Astrocyte (in vitro differentiated cells and primary cell): ENCODE results near the gene KCNG2. TPM values are rescaled to one million over a fixed set of nuclear protein-coding genes. Genes with fewer than 3 reads are reported as not detected.

Source experiments
- DNase-seq: peaks from one replicate; pipeline ENCODE4 v3.0.0-alpha.2; 2010; ENCODE audit warnings: low read depth
- FAIRE-seq: peaks from 2 replicates; lab custom pipeline; 2011; peaks lifted over from hg19 to GRCh38; lab: Jason Lieb, UNC
- H2AFZ ChIP-seq: 2 replicates; pipeline ENCODE4 v1.6.0; 2012; ENCODE audit warnings: low read depth, low read length, inconsistent platforms
- H3K27ac ChIP-seq: 2 replicates; pipeline ENCODE4 v1.5.1; 2011; ENCODE audit warnings: low read depth, low read length, inconsistent platforms
- H3K27me3 ChIP-seq: 2 replicates; pipeline ENCODE4 v1.6.0; 2011; ENCODE audit warnings: low read length, inconsistent platforms; ENCODE audit not compliant: insufficient read depth
- H3K36me3 ChIP-seq: 2 replicates; pipeline ENCODE4 v1.5.1; 2011; ENCODE audit warnings: low read length, inconsistent platforms; ENCODE audit not compliant: insufficient read depth
- H3K4me1 ChIP-seq: 2 replicates; pipeline ENCODE4 v1.5.1; 2011; ENCODE audit warnings: low read length, inconsistent platforms; ENCODE audit not compliant: insufficient read depth
- H3K4me2 ChIP-seq: 2 replicates; pipeline ENCODE4 v1.6.0; 2012; ENCODE audit warnings: low read length, inconsistent platforms
- H3K4me3 ChIP-seq: 2 replicates; pipeline ENCODE4 v1.5.1; 2011; ENCODE audit warnings: low read depth, mild to moderate bottlenecking, low read length, inconsistent platforms; ENCODE audit not compliant: insufficient read depth
- H3K79me2 ChIP-seq: 2 replicates; pipeline ENCODE4 v1.6.0; 2012; ENCODE audit warnings: mild to moderate bottlenecking, low read length, inconsistent platforms; ENCODE audit not compliant: insufficient read depth
- H3K9ac ChIP-seq: 2 replicates; pipeline ENCODE4 v1.6.0; 2012; ENCODE audit warnings: mild to moderate bottlenecking, low read length, inconsistent platforms
- H3K9me3 ChIP-seq: 2 replicates; pipeline ENCODE4 v1.5.1; 2012; ENCODE audit warnings: low read depth, mild to moderate bottlenecking, low read length, inconsistent platforms; ENCODE audit not compliant: insufficient read depth
- H4K20me1 ChIP-seq: 2 replicates; pipeline ENCODE4 v1.6.0; 2012; ENCODE audit warnings: low read length, inconsistent platforms; ENCODE audit not compliant: insufficient read depth
- H3K27ac Mint-ChIP-seq: one replicate; pipeline ENCODE4 v1.8.0; 2021; ENCODE audit warnings: mild to moderate bottlenecking, mixed read lengths; ENCODE audit not compliant: unreplicated experiment
- H3K27me3 Mint-ChIP-seq: one replicate; pipeline ENCODE4 v1.8.0; 2021; ENCODE audit warnings: low read depth, mixed read lengths; ENCODE audit not compliant: unreplicated experiment
- H3K36me3 Mint-ChIP-seq: one replicate; pipeline ENCODE4 v1.8.0; 2021; ENCODE audit warnings: low read depth, mixed read lengths; ENCODE audit not compliant: unreplicated experiment
- H3K4me1 Mint-ChIP-seq: one replicate; pipeline ENCODE4 v1.8.0; 2021; ENCODE audit warnings: low read depth, mixed read lengths; ENCODE audit not compliant: unreplicated experiment
- H3K4me3 Mint-ChIP-seq: one replicate; pipeline ENCODE4 v1.8.0; 2021; ENCODE audit warnings: mild to moderate bottlenecking, moderate library complexity, mixed read lengths; ENCODE audit not compliant: unreplicated experiment
- H3K9me3 Mint-ChIP-seq: one replicate; pipeline ENCODE4 v1.8.0; 2021; ENCODE audit warnings: mild to moderate bottlenecking, mixed read lengths; ENCODE audit not compliant: unreplicated experiment
- EZH2 ChIP-seq: IDR thresholded peaks from 2 replicates; pipeline ENCODE4 v1.6.1; 2012; ENCODE audit warnings: mild to moderate bottlenecking, low read length, inconsistent platforms; ENCODE audit not compliant: insufficient read depth
- total RNA-seq: library from RNA; stranded (reverse); gene quantifications from 2 replicates; pipeline ENCODE4 v1.2.1, GENCODE V29; 2021
- TF ChIP-seq, protein P1 (sequence below): IDR thresholded peaks from 2 replicates; pipeline ENCODE4 v1.5.1; 2011; ENCODE audit warnings: low read depth, mild to moderate bottlenecking, inconsistent platforms, low read length, moderate library complexity; ENCODE audit not compliant: insufficient read depth

Gene KCNG2
- total RNA-seq, 1 donor from 2014 or later, result 0.16 TPM

DNA sequence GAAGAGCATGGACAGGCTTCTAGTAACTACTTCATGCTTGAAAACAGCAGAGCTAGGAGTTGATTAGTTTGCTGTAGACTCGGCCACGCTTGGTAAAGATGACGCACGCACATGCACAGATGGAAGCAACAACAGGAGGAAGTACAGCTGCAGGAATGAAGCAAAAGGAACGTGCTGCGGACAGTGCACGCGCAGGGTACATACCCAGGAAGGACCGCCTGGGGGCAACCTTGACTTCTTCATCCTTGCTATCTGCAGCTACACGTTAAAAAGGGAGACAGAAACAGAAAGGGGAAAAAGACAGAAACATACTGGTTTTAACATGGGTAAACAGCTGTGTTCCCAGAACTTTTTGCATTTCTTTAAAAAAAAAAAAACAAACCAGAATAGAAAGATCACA, 136.0 kb downstream of the KCNG2 start:
- H3K36me3 Mint-ChIP-seq, result peaks cover 59% of the 10 kb centered on the region

DNA sequence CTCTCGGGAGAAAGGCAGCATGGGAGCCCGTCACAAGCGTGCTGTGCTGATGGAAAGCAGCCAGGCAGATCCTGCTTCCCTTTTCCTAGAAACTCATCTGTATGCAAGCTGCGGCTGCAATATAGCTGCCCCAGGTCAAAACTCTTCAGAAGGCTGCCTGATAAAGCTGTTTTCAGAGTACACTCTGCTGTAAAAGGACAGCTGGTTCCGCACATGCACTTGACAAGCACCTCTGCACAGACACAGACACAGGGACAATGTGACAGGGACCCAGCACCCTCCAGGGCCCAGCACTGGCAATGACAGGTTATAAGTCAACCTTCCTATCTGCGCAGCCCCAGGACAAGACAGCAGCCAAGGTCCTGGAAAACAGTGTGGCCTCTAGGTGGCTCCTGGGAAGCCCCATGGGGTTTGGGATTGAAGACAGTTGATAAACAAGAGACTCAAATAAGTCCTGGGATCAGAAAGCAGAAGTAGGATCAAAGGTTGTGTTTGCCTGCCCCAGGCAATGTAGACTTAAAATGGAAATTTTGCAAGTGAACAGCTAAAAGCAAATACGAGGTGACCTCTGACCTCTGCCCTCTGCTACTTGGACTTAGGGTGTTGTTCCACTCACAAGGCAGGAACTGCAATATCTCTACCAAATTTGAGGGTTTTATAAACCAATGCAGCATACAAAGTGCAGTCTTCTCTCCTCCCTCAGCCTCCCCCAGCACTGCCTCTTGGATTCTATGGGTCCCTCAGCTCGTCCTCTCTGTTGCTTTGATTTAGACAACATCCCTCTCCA, 136.8 kb downstream of the KCNG2 start:
- H3K27ac ChIP-seq, result no peak overlapping the region
- FAIRE-seq (no peak), DNase-seq (no peak)
- peaks cover 52% of the 10 kb centered on the region for H3K36me3 Mint-ChIP-seq
- H3K4me1 Mint-ChIP-seq, result no peaks in the 10 kb centered on the region
- H3K4me3 ChIP-seq, result no peak overlapping the region
- H3K4me3 Mint-ChIP-seq, result no peak overlapping the region
- peaks cover 51% of the 10 kb centered on the region for H4K20me1 ChIP-seq
- H3K27me3 Mint-ChIP-seq, result no peaks in the 10 kb centered on the region
- peaks cover 22% of the 10 kb centered on the region for H3K9me3 Mint-ChIP-seq
- H3K4me1 ChIP-seq, result no peaks in the 10 kb centered on the region
- H3K9ac ChIP-seq, result no peak overlapping the region
- TF ChIP-seq, protein P1, sequence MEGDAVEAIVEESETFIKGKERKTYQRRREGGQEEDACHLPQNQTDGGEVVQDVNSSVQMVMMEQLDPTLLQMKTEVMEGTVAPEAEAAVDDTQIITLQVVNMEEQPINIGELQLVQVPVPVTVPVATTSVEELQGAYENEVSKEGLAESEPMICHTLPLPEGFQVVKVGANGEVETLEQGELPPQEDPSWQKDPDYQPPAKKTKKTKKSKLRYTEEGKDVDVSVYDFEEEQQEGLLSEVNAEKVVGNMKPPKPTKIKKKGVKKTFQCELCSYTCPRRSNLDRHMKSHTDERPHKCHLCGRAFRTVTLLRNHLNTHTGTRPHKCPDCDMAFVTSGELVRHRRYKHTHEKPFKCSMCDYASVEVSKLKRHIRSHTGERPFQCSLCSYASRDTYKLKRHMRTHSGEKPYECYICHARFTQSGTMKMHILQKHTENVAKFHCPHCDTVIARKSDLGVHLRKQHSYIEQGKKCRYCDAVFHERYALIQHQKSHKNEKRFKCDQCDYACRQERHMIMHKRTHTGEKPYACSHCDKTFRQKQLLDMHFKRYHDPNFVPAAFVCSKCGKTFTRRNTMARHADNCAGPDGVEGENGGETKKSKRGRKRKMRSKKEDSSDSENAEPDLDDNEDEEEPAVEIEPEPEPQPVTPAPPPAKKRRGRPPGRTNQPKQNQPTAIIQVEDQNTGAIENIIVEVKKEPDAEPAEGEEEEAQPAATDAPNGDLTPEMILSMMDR, result no peak
- no peak for TF ChIP-seq EZH2
- H3K27me3 ChIP-seq, result no peaks in the 10 kb centered on the region
- peaks cover 4% of the 10 kb centered on the region for H3K36me3 ChIP-seq
- no peak overlapping the region for H3K4me2 ChIP-seq
- no peak overlapping the region for H3K27ac Mint-ChIP-seq
- H3K9me3 ChIP-seq, result peaks cover 7% of the 10 kb centered on the region
- no peak overlapping the region for H2AFZ ChIP-seq
- H3K79me2 ChIP-seq, result peaks cover 73% of the 10 kb centered on the region

More for the DNA sequence above, 136.0 kb downstream of the KCNG2 start:
- no peak for TF ChIP-seq EZH2
- TF ChIP-seq, protein P1, result peak; percentile 5
- Histone ChIP-seq H3K4me2 (no peak overlapping the region), H3K36me3 (peaks cover 4% of the 10 kb centered on the region), H3K4me1 (no peaks in the 10 kb centered on the region), H3K4me3 (no peak overlapping the region), H2AFZ (no peak overlapping the region), H3K27ac (no peak overlapping the region), H3K9me3 (peaks cover 13% of the 10 kb centered on the region), H3K79me2 (peaks cover 75% of the 10 kb centered on the region), H3K27me3 (no peaks in the 10 kb centered on the region), H3K9ac (no peak overlapping the region), H4K20me1 (peaks cover 52% of the 10 kb centered on the region)
- H3K4me1 Mint-ChIP-seq, result no peaks in the 10 kb centered on the region
- no peak overlapping the region for H3K27ac Mint-ChIP-seq
- no peaks in the 10 kb centered on the region for H3K27me3 Mint-ChIP-seq
- DNase-seq, result peak; percentile 21
- no peak for FAIRE-seq
- H3K9me3 Mint-ChIP-seq, result peaks cover 28% of the 10 kb centered on the region
- no peak overlapping the region for H3K4me3 Mint-ChIP-seq

DNA sequence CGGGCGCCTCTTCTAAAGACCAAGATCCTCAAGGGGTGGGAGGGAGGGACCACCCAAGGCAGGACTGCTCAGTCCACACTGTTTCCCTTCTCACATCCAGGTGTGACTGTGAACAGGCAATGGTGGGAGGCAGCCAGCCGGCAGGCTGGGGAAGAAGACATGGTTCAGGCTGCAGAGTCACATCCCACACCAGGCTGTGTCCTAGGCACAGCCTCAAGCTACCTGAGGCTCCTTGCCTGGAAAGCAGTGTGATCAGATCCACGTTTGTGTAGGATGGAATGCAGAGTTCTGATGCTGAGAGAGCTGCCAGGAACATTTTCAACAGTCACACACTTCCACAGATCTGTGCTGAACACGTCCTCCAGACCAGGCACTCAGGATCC, 137.4 kb downstream of the KCNG2 start:
- H3K27ac ChIP-seq, result no peak overlapping the region
- no peaks in the 10 kb centered on the region for H3K4me1 ChIP-seq
- H3K9ac ChIP-seq, result no peak overlapping the region
- no peak overlapping the region for H3K4me3 ChIP-seq
- H3K4me2 ChIP-seq, result no peak overlapping the region
- no peaks in the 10 kb centered on the region for H3K27me3 ChIP-seq
- peaks cover 4% of the 10 kb centered on the region for H3K36me3 ChIP-seq
- peaks cover 7% of the 10 kb centered on the region for H3K9me3 ChIP-seq
- no peak for TF ChIP-seq EZH2
- TF ChIP-seq, protein P1, result no peak
- H4K20me1 ChIP-seq, result peaks cover 56% of the 10 kb centered on the region
- no peaks in the 10 kb centered on the region for H3K4me1 Mint-ChIP-seq
- no peak overlapping the region for H3K4me3 Mint-ChIP-seq
- DNase-seq (no peak), FAIRE-seq (no peak)
- H3K27ac Mint-ChIP-seq, result no peak overlapping the region
- peaks cover 51% of the 10 kb centered on the region for H3K36me3 Mint-ChIP-seq
- peaks cover 74% of the 10 kb centered on the region for H3K79me2 ChIP-seq
- H3K9me3 Mint-ChIP-seq, result peaks cover 16% of the 10 kb centered on the region
- no peak overlapping the region for H2AFZ ChIP-seq
- H3K27me3 Mint-ChIP-seq, result no peaks in the 10 kb centered on the region
